HepG2 (cell line): Measurements from ENCODE around the gene OR6C68. TPM values are rescaled to one million over a fixed set of nuclear protein-coding genes. Genes with fewer than 3 reads are reported as not detected.

Experiments used
- ATAC-seq: fragments of 200-7000 bp; cut with Tn5 transposase; 3 replicates; pipeline ENCODE4 v1.9.1; 2020; ENCODE audit warnings: mild to moderate bottlenecking, moderate library complexity
- Bru-seq: library from RNA; stranded (reverse); fragments of 400-500 nt; gene quantifications from one replicate; lab custom pipeline; 2021; lab: Mats Ljungman, UMichigan
- BruChase-seq, 2 experiments: library from RNA; stranded (reverse); fragments of 400-500 nt; gene quantifications; one replicate each; lab custom pipeline; 2021; lab: Mats Ljungman, UMichigan
- BruUV-seq: library from RNA; stranded (reverse); fragments of 400-500 nt; replicated peaks from 2 replicates; lab custom pipeline; 2021; lab: Mats Ljungman, UMichigan
- CTCF ChIA-PET: fragments of 300-600 bp; formaldehyde crosslinking; extraction: SDS; loops from one replicate; lab custom pipeline; 2021; ENCODE audit warnings: low total read pairs, inconsistent platforms, low intra/inter-chr PET ratio; lab: Yijun Ruan, JAX
- POLR2A ChIA-PET: fragments of 350-600 bp; sonication (Branson Sonifier 250); formaldehyde crosslinking; loops from one replicate; lab custom pipeline; 2020; ENCODE audit warnings: antibody characterized with exemption, inconsistent platforms; lab: Yijun Ruan, JAX
- DNase-seq: peaks from one replicate; pipeline ENCODE4 v3.0.0-alpha.2; 2015; ENCODE audit warnings: low spot score
- FAIRE-seq: peaks from 3 replicates; lab custom pipeline; 2011; peaks lifted over from hg19 to GRCh38; lab: Jason Lieb, UNC
- H2AFZ ChIP-seq: one replicate; pipeline ENCODE4 v1.6.1; 2011; ENCODE audit warnings: low read length, inconsistent platforms
- H3K27ac ChIP-seq: fragments of 300-600 bp; 3 replicates; pipeline ENCODE4 v1.8.0; 2011; ENCODE audit warnings: mixed run types, mild to moderate bottlenecking, mixed read lengths, low read length, inconsistent platforms; ENCODE audit not compliant: insufficient read depth; ENCODE audit errors: extremely low read length
- H3K27me3 ChIP-seq, 2 experiments: fragments of 200-600 bp in 1 of 2; 2 replicates in 1 of 2; 3 replicates in 1 of 2; pipeline versions ENCODE4 v1.6.0 to v1.8.0; 2011; ENCODE audit warnings: low read length in 2 of 2, mild to moderate bottlenecking in 2 of 2, moderate library complexity in 2 of 2, inconsistent platforms in 1 of 2; ENCODE audit not compliant: insufficient read depth in 2 of 2, control insufficient read depth in 1 of 2
- H3K36me3 ChIP-seq, 2 experiments: fragments of 200-600 bp in 1 of 2; replicated peaks in 1 of 2; 2 replicates in 1 of 2; 3 replicates in 1 of 2; pipeline versions ENCODE4 v1.5.1 to v1.8.0; 2011; ENCODE audit warnings: low read length in 2 of 2, inconsistent platforms in 1 of 2; ENCODE audit not compliant: insufficient read depth in 2 of 2, control insufficient read depth in 1 of 2
- H3K4me1 ChIP-seq: 2 replicates; pipeline ENCODE4 v1.5.1; 2012; ENCODE audit warnings: low read length, inconsistent platforms; ENCODE audit not compliant: insufficient read depth
- H3K4me2 ChIP-seq: 2 replicates; pipeline ENCODE4 v1.6.0; 2011; ENCODE audit warnings: low read depth, low read length, inconsistent platforms
- H3K4me3 ChIP-seq, 3 experiments: fragments of 200-600 bp in 1 of 3; sonication (generic), shearing (Covaris generic) in 1 of 3; replicated peaks in 1 of 3; 2 replicates each; pipeline ENCODE4 v1.5.1; 2011 to 2016; ENCODE audit warnings: low read length in 3 of 3, inconsistent platforms in 2 of 3, low read depth in 2 of 3, mild to moderate bottlenecking in 2 of 3, control low read depth in 1 of 3, mixed read lengths in 1 of 3; ENCODE audit not compliant: insufficient read depth in 1 of 3
- H3K79me2 ChIP-seq: one replicate; pipeline ENCODE4 v1.6.1; 2011; ENCODE audit warnings: low read length, inconsistent platforms; ENCODE audit not compliant: insufficient read depth
- H3K9ac ChIP-seq: 2 replicates; pipeline ENCODE4 v1.6.0; 2011; ENCODE audit warnings: mild to moderate bottlenecking, low read depth, low read length, inconsistent platforms; ENCODE audit not compliant: insufficient read depth
- H3K9me3 ChIP-seq: 2 replicates; pipeline ENCODE4 v1.5.1; 2012; ENCODE audit warnings: mild to moderate bottlenecking, low read length
- H4K20me1 ChIP-seq: 2 replicates; pipeline ENCODE4 v1.6.0; 2011; ENCODE audit warnings: inconsistent platforms, mild to moderate bottlenecking, low read length, moderate library complexity; ENCODE audit not compliant: insufficient read depth
- HDAC6 ChIP-seq: fragments of 200-600 bp; sonication (generic); IDR thresholded peaks from 2 replicates; pipeline ENCODE4 v1.7.0; 2017; ENCODE audit warnings: mild to moderate bottlenecking, antibody characterized with exemption, low read length, low read depth
- HNF4G ChIP-seq, 2 experiments: sonication (generic) in 1 of 2; formaldehyde crosslinking in 1 of 2; IDR thresholded peaks; 2 replicates each; pipeline versions ENCODE4 v1.4.0 to v1.6.1; 2011 to 2020; ENCODE audit warnings: borderline replicate concordance in 2 of 2, low read depth in 2 of 2, mild to moderate bottlenecking in 2 of 2, low read length in 1 of 2, missing genetic modification reagents in 1 of 2, moderate library complexity in 1 of 2
- HOXA3 ChIP-seq: sonication (generic); formaldehyde crosslinking; IDR thresholded peaks from 2 replicates; pipeline ENCODE4 v1.5.0; 2020; ENCODE audit warnings: missing genetic modification reagents
- PITX1 ChIP-seq: sonication (generic); formaldehyde crosslinking; IDR thresholded peaks from 2 replicates; pipeline ENCODE4 v1.5.1; 2020; ENCODE audit warnings: mild to moderate bottlenecking, missing genetic modification reagents
- SP140L ChIP-seq: sonication (generic); formaldehyde crosslinking; IDR thresholded peaks from 2 replicates; pipeline ENCODE4 v1.4.0; 2020; ENCODE audit warnings: missing genetic modification reagents, borderline replicate concordance
- ZFP36L2 ChIP-seq: sonication (generic); formaldehyde crosslinking; IDR thresholded peaks from 2 replicates; pipeline ENCODE4 v1.4.0; 2020; ENCODE audit warnings: missing genetic modification reagents
- ZKSCAN5 ChIP-seq: sonication (generic); formaldehyde crosslinking; IDR thresholded peaks from 2 replicates; pipeline ENCODE4 v1.5.1; 2020; ENCODE audit warnings: mild to moderate bottlenecking, missing genetic modification reagents
- ZNF260 ChIP-seq: sonication (generic); formaldehyde crosslinking; IDR thresholded peaks from 2 replicates; pipeline ENCODE4 v1.4.0; 2020; ENCODE audit warnings: missing genetic modification reagents, low read depth, mild to moderate bottlenecking, borderline replicate concordance
- ZNF616 ChIP-seq: sonication (generic); formaldehyde crosslinking; IDR thresholded peaks from 2 replicates; pipeline ENCODE4 v1.5.0; 2020; ENCODE audit warnings: low read depth, mild to moderate bottlenecking, missing genetic modification reagents
- WGBS: methylation state at CpG from one replicate; pipeline ENCODE4 v1.1.6; 2017; ENCODE audit warnings: low lambda C conversion rate; 5-methylcytosine and 5-hydroxymethylcytosine counted together
- in situ Hi-C: cut with HindIII; loops from 2 replicates; pipeline ENCODE4 v1.10.0; 2017; ENCODE audit warnings: low pct_unique_long_range_greater_than_20kb; ENCODE audit not compliant: extremely low pct_ligation_motif_present
- intact Hi-C: fragments of 100-400 bp; cut with micrococcal nuclease; formaldehyde crosslinking; loops from one replicate; pipeline ENCODE4 v1.10.0; 2022; ENCODE audit not compliant: unreplicated experiment
- long read RNA-seq, 2 experiments: library from RNA in 1 of 2; library from polyadenylated mRNA in 1 of 2; stranded (forward) in 1 of 2; unstranded in 1 of 2; transcript quantifications; one replicate each; pipeline ENCODE4 v2.0.0, GENCODE V29; 2019 to 2022
- polyA minus RNA-seq, 3 experiments: library from RNA; depleted of rRNA, polyadenylated mRNA; stranded (reverse); fragments of >200 nt; gene quantifications; 2 replicates each; pipeline ENCODE4 v1.2.3, GENCODE V29; 2011; ENCODE audit warnings: low replicate concordance in 1 of 3
- polyA plus RNA-seq, 8 experiments: library from polyadenylated mRNA; depleted of rRNA in 3 of 8; stranded (reverse) in 7 of 8; unstranded in 1 of 8; fragments of >200 nt; fragmentation: Illumina TruSeq in 4 of 8; extraction: Trizol in 4 of 8; gene quantifications; 2 replicates each; pipeline versions ENCODE4 v1.2.1 to v1.2.3, GENCODE V29; 2011 to 2016; ENCODE audit warnings: low read depth in 4 of 8, missing spikeins in 1 of 8, mixed read lengths in 1 of 8; ENCODE audit not compliant: insufficient read depth in 1 of 8
- total RNA-seq, 5 experiments: library from RNA; depleted of rRNA; stranded (reverse); fragments of >200 nt; fragmentation: Illumina TruSeq; extraction: Trizol; gene quantifications; 2 replicates each; pipeline ENCODE4 v1.2.3, GENCODE V29; 2016; ENCODE audit warnings: low read depth in 1 of 5
- TF ChIP-seq, protein P1 (sequence below): sonication (generic); formaldehyde crosslinking; IDR thresholded peaks from 2 replicates; pipeline ENCODE4 v1.5.1; 2020; ENCODE audit warnings: mild to moderate bottlenecking, missing genetic modification reagents, moderate library complexity
- TF ChIP-seq, protein P2 (sequence below): sonication (generic); formaldehyde crosslinking; IDR thresholded peaks from 2 replicates; pipeline ENCODE4 v1.5.0; 2020; ENCODE audit warnings: missing genetic modification reagents

Gene OR6C68
- total RNA-seq (2016; rRNA removed; fragmentation: Illumina TruSeq; extraction: Trizol) (not detected in 2 replicates), polyA plus RNA-seq (2011; rRNA removed) (not detected in 2 replicates), polyA minus RNA-seq (2011; rRNA and poly(A)+ RNA removed; ENCODE audit: low replicate concordance) (not detected in 2 replicates), Bru-seq, nascent RNA (not detected), BruChase-seq, experiment 1, labeled RNA remaining after a 6-hour chase (not detected), BruChase-seq, experiment 2, labeled RNA remaining after a 2-hour chase (not detected)
- not detected in 2 replicates for total RNA-seq (2016; cell fraction: cytosol; rRNA removed; fragmentation: Illumina TruSeq; extraction: Trizol; ENCODE audit: low read depth)
- not detected in 2 replicates for total RNA-seq (2016; cell fraction: insoluble cytoplasmic fraction; rRNA removed; fragmentation: Illumina TruSeq; extraction: Trizol)
- total RNA-seq (2016; cell fraction: membrane; rRNA removed; fragmentation: Illumina TruSeq; extraction: Trizol): not detected in 2 replicates
- not detected in 2 replicates for total RNA-seq (2016; cell fraction: nucleus; rRNA removed; fragmentation: Illumina TruSeq; extraction: Trizol)
- polyA plus RNA-seq (2011; cell fraction: cytosol; rRNA removed): not detected in 2 replicates
- polyA plus RNA-seq (2011; cell fraction: nucleus; rRNA removed): not detected in 2 replicates
- polyA plus RNA-seq (2012): not detected in 2 replicates
- polyA plus RNA-seq (2016; cell fraction: cytosol; fragmentation: Illumina TruSeq; extraction: Trizol; ENCODE audit: low read depth): not detected in 2 replicates
- not detected in 2 replicates for polyA plus RNA-seq (2016; cell fraction: insoluble cytoplasmic fraction; fragmentation: Illumina TruSeq; extraction: Trizol; ENCODE audit: low read depth)
- polyA plus RNA-seq (2016; cell fraction: membrane; fragmentation: Illumina TruSeq; extraction: Trizol; ENCODE audit: low read depth): not detected in 2 replicates
- not detected in 2 replicates for polyA plus RNA-seq (2016; cell fraction: nucleus; fragmentation: Illumina TruSeq; extraction: Trizol; ENCODE audit: insufficient read depth, low read depth)
- polyA minus RNA-seq (2011; cell fraction: cytosol; rRNA and poly(A)+ RNA removed): not detected in 2 replicates
- polyA minus RNA-seq (2011; cell fraction: nucleus; rRNA and poly(A)+ RNA removed): not detected in 2 replicates
- long read RNA-seq, experiment 1: 0 reads
- long read RNA-seq, experiment 2: 0 reads

DNA sequence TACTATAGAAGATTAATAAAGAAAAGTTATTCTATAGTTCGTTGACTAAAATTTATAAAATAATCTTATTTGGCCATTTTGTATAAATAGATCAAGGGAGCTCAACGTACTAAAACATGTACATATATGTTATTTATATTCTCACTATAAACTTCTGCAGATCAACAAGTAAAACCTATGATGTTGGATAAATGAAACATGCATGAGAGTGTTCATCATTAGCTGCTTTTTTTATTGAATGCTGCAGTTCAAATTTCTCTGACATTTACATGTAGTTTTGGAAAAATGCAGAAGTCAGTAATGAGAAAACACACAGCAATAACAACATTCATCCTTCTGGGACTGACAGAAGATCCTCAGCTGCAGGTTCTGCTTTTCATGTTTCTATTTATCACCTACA, at the start of gene OR6C68:
Gene OR6C68 (plus strand): TSS at position 301 of the 400 bp plus-strand sequence. CDS start 0 bp downstream, at position 301.
- CTCF ChIA-PET: no interaction called here
- intact Hi-C loops (no loop called here), in situ Hi-C loops (no loop called here)
- POLR2A ChIA-PET: no interaction called here
- BruUV-seq: no TSS peak
- H2AFZ ChIP-seq: no peak within 1 kb of the TSS
- no peak within 1 kb of the TSS for H3K4me2 ChIP-seq
- no peak for TF ChIP-seq HDAC6
- TF ChIP-seq ZFP36L2: no peak
- H3K9me3 ChIP-seq: no peaks in the 10 kb centered on the region
- ATAC-seq (no peak), FAIRE-seq (no peak), DNase-seq (no peak)
- H3K27me3 ChIP-seq: no peaks in the 10 kb centered on the region
- H4K20me1 ChIP-seq: no peaks in the 10 kb centered on the region
- no peak within 1 kb of the TSS for H3K9ac ChIP-seq
- H3K79me2 ChIP-seq: no peaks in the 10 kb centered on the region
- no peak within 1 kb of the TSS for H3K27ac ChIP-seq
- no peaks in the 10 kb centered on the region for H3K36me3 ChIP-seq
- WGBS: 22% methylated on average over 2 of the region's 2 CpGs
- H3K4me3 ChIP-seq: no peak within 1 kb of the TSS
- no peaks in the 10 kb centered on the region for H3K4me1 ChIP-seq

DNA sequence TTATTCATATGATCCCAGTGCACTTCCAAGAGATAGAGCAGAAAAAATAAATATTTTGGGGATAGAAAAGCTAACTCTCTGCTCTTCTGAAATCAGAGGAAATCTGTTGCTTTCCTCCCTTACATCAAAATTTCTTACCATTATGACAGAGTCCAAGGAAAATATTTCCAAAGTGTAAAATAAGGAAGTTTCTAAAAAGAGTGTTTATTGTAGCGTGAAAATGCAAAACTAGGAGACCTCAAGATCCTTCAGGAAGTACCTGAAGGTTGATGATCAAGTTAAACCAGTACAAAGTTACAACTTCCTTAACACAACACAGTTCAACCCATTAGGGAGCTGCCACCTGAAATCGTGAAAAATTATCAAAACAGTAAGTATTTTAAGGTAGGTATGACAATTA, 48.4 kb upstream of the OR6C68 start, which contains the start of gene OR6C2:
Gene OR6C2 (plus strand): TSS at position 301 of the 400 bp plus-strand sequence. CDS start 8,138 bp downstream, outside the sequence.
- H3K4me2 ChIP-seq: no peak within 1 kb of the TSS
- H3K27ac ChIP-seq: no peak within 1 kb of the TSS
- ChIA-PET CTCF (no interaction called here), POLR2A (no interaction called here)
- H2AFZ ChIP-seq: no peak within 1 kb of the TSS
- no TSS peak for BruUV-seq
- H3K4me1 ChIP-seq: 0 out of 2 replicates have a peak, but pooled peaks cover 6% of the 10 kb centered on the region
- no peak for DNase-seq
- intact Hi-C loops: no loop called here
- no peaks in the 10 kb centered on the region for H3K27me3 ChIP-seq
- no peak within 1 kb of the TSS for H3K9ac ChIP-seq
- no peaks in the 10 kb centered on the region for H3K79me2 ChIP-seq
- ATAC-seq: no peak
- FAIRE-seq: no peak
- no peaks in the 10 kb centered on the region for H3K36me3 ChIP-seq
- H3K9me3 ChIP-seq: peaks cover 4% of the 10 kb centered on the region; the same call in 1 of the 2 replicates
- no peaks in the 10 kb centered on the region for H4K20me1 ChIP-seq
- no peak within 1 kb of the TSS for H3K4me3 ChIP-seq
- 4% methylated on average over 2 of the region's 2 CpGs for WGBS
- in situ Hi-C loops: loop anchor here (25.0 kb wide), 1 partner anchor 256 kb away; no protein-coding TSS in a partner anchor
- TF ChIP-seq, protein P1, sequence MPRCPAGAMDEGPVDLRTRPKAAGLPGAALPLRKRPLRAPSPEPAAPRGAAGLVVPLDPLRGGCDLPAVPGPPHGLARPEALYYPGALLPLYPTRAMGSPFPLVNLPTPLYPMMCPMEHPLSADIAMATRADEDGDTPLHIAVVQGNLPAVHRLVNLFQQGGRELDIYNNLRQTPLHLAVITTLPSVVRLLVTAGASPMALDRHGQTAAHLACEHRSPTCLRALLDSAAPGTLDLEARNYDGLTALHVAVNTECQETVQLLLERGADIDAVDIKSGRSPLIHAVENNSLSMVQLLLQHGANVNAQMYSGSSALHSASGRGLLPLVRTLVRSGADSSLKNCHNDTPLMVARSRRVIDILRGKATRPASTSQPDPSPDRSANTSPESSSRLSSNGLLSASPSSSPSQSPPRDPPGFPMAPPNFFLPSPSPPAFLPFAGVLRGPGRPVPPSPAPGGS (CRISPR knock-in tag): no peak
- no peak for TF ChIP-seq HOXA3 (CRISPR knock-in tag)
- TF ChIP-seq ZKSCAN5: no peak
- no peak for TF ChIP-seq SP140L (CRISPR knock-in tag)
- TF ChIP-seq PITX1 (CRISPR knock-in tag): no peak
- no peak for TF ChIP-seq HNF4G (IDR thresholded peaks at IDR 0.05; ENCODE audit: borderline replicate concordance, low read depth, low read length)
- no peak for TF ChIP-seq HNF4G (CRISPR knock-in tag; IDR thresholded peaks at IDR 0.05; ENCODE audit: borderline replicate concordance, low read depth)
- no peak for TF ChIP-seq ZNF616 (CRISPR knock-in tag)
- no peak for TF ChIP-seq ZFP36L2
- TF ChIP-seq, protein P2, sequence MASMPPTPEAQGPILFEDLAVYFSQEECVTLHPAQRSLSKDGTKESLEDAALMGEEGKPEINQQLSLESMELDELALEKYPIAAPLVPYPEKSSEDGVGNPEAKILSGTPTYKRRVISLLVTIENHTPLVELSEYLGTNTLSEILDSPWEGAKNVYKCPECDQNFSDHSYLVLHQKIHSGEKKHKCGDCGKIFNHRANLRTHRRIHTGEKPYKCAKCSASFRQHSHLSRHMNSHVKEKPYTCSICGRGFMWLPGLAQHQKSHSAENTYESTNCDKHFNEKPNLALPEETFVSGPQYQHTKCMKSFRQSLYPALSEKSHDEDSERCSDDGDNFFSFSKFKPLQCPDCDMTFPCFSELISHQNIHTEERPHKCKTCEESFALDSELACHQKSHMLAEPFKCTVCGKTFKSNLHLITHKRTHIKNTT (CRISPR knock-in tag): no peak
- TF ChIP-seq ZNF260 (CRISPR knock-in tag): no peak
